ENCODE results near the gene GDI2. TPM values are rescaled to one million over a fixed set of nuclear protein-coding genes. Genes with fewer than 3 reads are reported as not detected.

The GDI2 gene
- total and polyA plus RNA-seq, 4 donors: 186 to 339 (median 221) TPM

DNA sequence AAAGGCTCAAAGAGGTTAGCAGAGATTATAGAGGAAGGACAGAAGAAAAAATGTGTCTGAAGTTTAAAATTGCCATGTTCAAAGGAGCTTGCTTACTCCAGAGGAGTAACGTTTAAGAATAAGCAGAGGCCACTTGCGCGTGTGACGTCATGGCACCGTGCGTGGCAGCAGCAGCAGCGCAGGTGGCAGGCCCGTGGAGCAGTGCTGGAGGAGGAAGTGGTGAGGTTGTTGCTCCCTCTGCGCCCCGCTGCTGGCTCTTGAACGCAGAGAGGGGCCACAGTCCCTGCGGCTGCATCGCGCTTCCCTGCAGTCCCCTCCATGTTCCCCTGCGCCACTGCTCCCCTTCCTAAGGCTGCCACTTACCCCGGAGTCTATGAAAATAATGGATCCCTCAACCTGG, 37.5 kb downstream of the GDI2 start:
- 78% methylated on average over 14 of the region's 16 CpGs for WGBS (ENCODE audit: insufficient coverage)
- DNase-seq (ENCODE audit: low read depth in 4 of 6, low spot score in 6 of 6): no peak
- no peak overlapping the region for H3K4me3 ChIP-seq (ENCODE audit: low read depth, low read length)

GRCh38 chr10:5774987-5775620, 38.1 kb downstream of the GDI2 start:
- Histone ChIP-seq H3K4me1 (ENCODE audit: control insufficient read depth, insufficient read depth, low read length) (peaks cover 12% of the 10 kb centered on the region), H3K4me3 (ENCODE audit: low read depth, low read length) (no peak overlapping the region), H3K9me3 (ENCODE audit: control insufficient read depth, insufficient read depth, low read length) (no peaks in the 10 kb centered on the region), H3K36me3 (ENCODE audit: control insufficient read depth, insufficient read depth, low read length) (peaks cover 17% of the 10 kb centered on the region), H3K27me3 (ENCODE audit: control insufficient read depth, insufficient read depth, low read length) (no peaks in the 10 kb centered on the region), H3K27ac (ENCODE audit: low read depth, low read length) (no peak overlapping the region)
- WGBS (ENCODE audit: insufficient coverage): 93% methylated on average over 4 of the region's 8 CpGs
- no peak for DNase-seq (ENCODE audit: low read depth in 4 of 6, low spot score in 6 of 6)

More for the DNA sequence above, 37.5 kb downstream of the GDI2 start:
- no peaks in the 10 kb centered on the region for H3K9me3 ChIP-seq (ENCODE audit: control insufficient read depth, insufficient read depth, low read length)
- H3K27ac ChIP-seq (ENCODE audit: low read depth, low read length): no peak overlapping the region
- peaks cover 12% of the 10 kb centered on the region for H3K4me1 ChIP-seq (ENCODE audit: control insufficient read depth, insufficient read depth, low read length)
- no peaks in the 10 kb centered on the region for H3K27me3 ChIP-seq (ENCODE audit: control insufficient read depth, insufficient read depth, low read length)
- peaks cover 13% of the 10 kb centered on the region for H3K36me3 ChIP-seq (ENCODE audit: control insufficient read depth, insufficient read depth, low read length)

DNA sequence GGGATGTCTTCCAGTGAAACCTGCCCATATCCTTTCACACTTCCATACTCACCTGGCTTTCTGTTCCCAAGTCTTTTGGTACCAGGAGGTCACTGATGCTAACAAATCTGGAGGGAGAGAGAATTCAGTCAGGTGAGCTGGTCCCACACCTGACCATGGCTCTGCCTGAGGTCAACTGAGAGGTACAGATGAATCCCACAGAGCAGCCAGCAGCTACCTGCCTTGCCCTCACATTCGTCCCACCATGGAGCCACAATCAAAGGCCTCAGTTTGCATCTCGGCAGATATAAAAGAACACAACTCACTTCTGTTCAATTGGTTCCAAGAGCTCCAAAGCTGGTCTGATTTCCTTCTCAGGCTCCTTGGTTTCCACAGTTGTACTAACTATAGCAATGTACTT, 47.0 kb downstream of the GDI2 start:
- no peak for DNase-seq (ENCODE audit: low read depth in 4 of 6, low spot score in 6 of 6)
- H3K9me3 ChIP-seq (ENCODE audit: control insufficient read depth, insufficient read depth, low read length): no peaks in the 10 kb centered on the region
- H3K4me3 ChIP-seq (ENCODE audit: low read depth, low read length): no peak overlapping the region
- H3K4me1 ChIP-seq (ENCODE audit: control insufficient read depth, insufficient read depth, low read length): no peaks in the 10 kb centered on the region
- 89% methylated on average over 2 of the region's 2 CpGs for WGBS (ENCODE audit: insufficient coverage)
- H3K36me3 ChIP-seq (ENCODE audit: control insufficient read depth, insufficient read depth, low read length): peaks cover 30% of the 10 kb centered on the region
- no peak overlapping the region for H3K27ac ChIP-seq (ENCODE audit: low read depth, low read length)
- H3K27me3 ChIP-seq (ENCODE audit: control insufficient read depth, insufficient read depth, low read length): no peaks in the 10 kb centered on the region

GRCh38 chr10:5765617-5766016, 47.6 kb downstream of the GDI2 start:
- Histone ChIP-seq H3K4me1 (ENCODE audit: control insufficient read depth, insufficient read depth, low read length) (no peaks in the 10 kb centered on the region), H3K9me3 (ENCODE audit: control insufficient read depth, insufficient read depth, low read length) (no peaks in the 10 kb centered on the region), H3K4me3 (ENCODE audit: low read depth, low read length) (no peak overlapping the region), H3K27me3 (ENCODE audit: control insufficient read depth, insufficient read depth, low read length) (no peaks in the 10 kb centered on the region), H3K36me3 (ENCODE audit: control insufficient read depth, insufficient read depth, low read length) (peaks cover 30% of the 10 kb centered on the region), H3K27ac (ENCODE audit: low read depth, low read length) (no peak overlapping the region)
- DNase-seq (ENCODE audit: low read depth in 4 of 6, low spot score in 6 of 6): no peak
- no CpG with 5 or more reads among the region's 2 CpGs for WGBS (ENCODE audit: insufficient coverage)

GRCh38 chr10:5764422-5765297, 48.6 kb downstream of the GDI2 start:
- Histone ChIP-seq H3K27ac (ENCODE audit: low read depth, low read length) (no peak overlapping the region), H3K4me1 (ENCODE audit: control insufficient read depth, insufficient read depth, low read length) (no peaks in the 10 kb centered on the region), H3K36me3 (ENCODE audit: control insufficient read depth, insufficient read depth, low read length) (peaks cover 26% of the 10 kb centered on the region)

DNA sequence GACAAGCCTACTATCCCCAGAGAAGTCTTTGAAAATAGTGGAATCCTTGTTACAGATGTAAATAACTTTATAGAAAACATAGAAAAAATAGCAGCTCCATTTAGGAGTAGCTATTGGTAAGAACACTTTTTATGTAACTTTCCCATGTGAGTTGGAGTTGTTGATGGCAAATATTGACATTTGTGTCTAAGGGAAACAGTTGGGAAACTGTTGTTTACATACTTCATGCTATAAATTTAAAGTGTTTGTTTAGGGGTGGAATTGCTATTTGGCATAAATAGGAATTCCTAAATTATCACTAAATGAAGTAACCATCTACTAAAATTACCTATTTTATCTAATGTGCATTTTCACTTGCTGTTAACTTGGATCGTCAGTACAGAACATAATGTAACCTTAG, 50.7 kb downstream of the GDI2 start:
- H3K27me3 ChIP-seq (ENCODE audit: control insufficient read depth, insufficient read depth, low read length): no peaks in the 10 kb centered on the region
- H3K27ac ChIP-seq (ENCODE audit: low read depth, low read length): no peak overlapping the region
- no peaks in the 10 kb centered on the region for H3K4me1 ChIP-seq (ENCODE audit: control insufficient read depth, insufficient read depth, low read length)
- WGBS (ENCODE audit: insufficient coverage): no CpG with 5 or more reads among the region's 1 CpG
- H3K36me3 ChIP-seq (ENCODE audit: control insufficient read depth, insufficient read depth, low read length): peaks cover 37% of the 10 kb centered on the region
- DNase-seq (ENCODE audit: low read depth in 4 of 6, low spot score in 6 of 6): no peak
- no peak overlapping the region for H3K4me3 ChIP-seq (ENCODE audit: low read depth, low read length)
- no peaks in the 10 kb centered on the region for H3K9me3 ChIP-seq (ENCODE audit: control insufficient read depth, insufficient read depth, low read length)

More at GRCh38 chr10:5764422-5765297, 48.6 kb downstream of the GDI2 start:
- 88% methylated on average over 6 of the region's 10 CpGs for WGBS (ENCODE audit: insufficient coverage)
- no peak overlapping the region for H3K4me3 ChIP-seq (ENCODE audit: low read depth, low read length)
- no peaks in the 10 kb centered on the region for H3K27me3 ChIP-seq (ENCODE audit: control insufficient read depth, insufficient read depth, low read length)
- DNase-seq (ENCODE audit: low read depth in 4 of 6, low spot score in 6 of 6): no peak
- no peaks in the 10 kb centered on the region for H3K9me3 ChIP-seq (ENCODE audit: control insufficient read depth, insufficient read depth, low read length)

- WGBS (ENCODE audit: insufficient coverage): 100% methylated on average over 2 of the region's 2 CpGs
- no peaks in the 10 kb centered on the region for H3K9me3 ChIP-seq (ENCODE audit: control insufficient read depth, insufficient read depth, low read length)
- no peak overlapping the region for H3K4me3 ChIP-seq (ENCODE audit: low read depth, low read length)
- DNase-seq (ENCODE audit: low read depth in 4 of 6, low spot score in 6 of 6): no peak
- H3K36me3 ChIP-seq (ENCODE audit: control insufficient read depth, insufficient read depth, low read length): peaks cover 35% of the 10 kb centered on the region
- no peaks in the 10 kb centered on the region for H3K27me3 ChIP-seq (ENCODE audit: control insufficient read depth, insufficient read depth, low read length)
- H3K27ac ChIP-seq (ENCODE audit: low read depth, low read length): no peak overlapping the region
- H3K4me1 ChIP-seq (ENCODE audit: control insufficient read depth, insufficient read depth, low read length): no peaks in the 10 kb centered on the region
Measured at GRCh38 chr10:5761220-5761619, 52.0 kb downstream of the GDI2 start.

DNA sequence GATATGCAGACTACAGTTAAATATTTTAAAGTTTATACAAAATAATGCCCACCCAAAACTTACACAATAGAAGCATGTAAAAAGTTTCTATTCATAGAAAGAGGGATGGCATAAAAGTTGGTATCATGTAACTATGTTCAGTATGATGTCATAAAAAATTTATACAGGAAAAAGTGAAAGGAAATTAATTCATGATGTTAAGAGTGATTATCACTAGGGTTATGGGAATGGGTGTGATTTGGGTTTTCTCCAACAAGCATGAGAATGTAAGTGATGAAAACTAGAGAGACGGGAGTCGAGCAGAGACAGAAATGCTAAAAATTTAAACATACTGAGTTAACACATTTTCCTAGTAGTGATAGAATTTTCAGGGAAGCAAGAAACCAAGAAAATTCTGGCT, 52.7 kb downstream of the GDI2 start:
- Histone ChIP-seq H3K9me3 (ENCODE audit: control insufficient read depth, insufficient read depth, low read length) (no peaks in the 10 kb centered on the region), H3K4me3 (ENCODE audit: low read depth, low read length) (no peak overlapping the region), H3K27ac (ENCODE audit: low read depth, low read length) (no peak overlapping the region), H3K4me1 (ENCODE audit: control insufficient read depth, insufficient read depth, low read length) (no peaks in the 10 kb centered on the region), H3K36me3 (ENCODE audit: control insufficient read depth, insufficient read depth, low read length) (peaks cover 33% of the 10 kb centered on the region), H3K27me3 (ENCODE audit: control insufficient read depth, insufficient read depth, low read length) (no peaks in the 10 kb centered on the region)
- no peak for DNase-seq (ENCODE audit: low read depth in 4 of 6, low spot score in 6 of 6)
- WGBS (ENCODE audit: insufficient coverage): no CpG with 5 or more reads among the region's 2 CpGs

GRCh38 chr10:5758927-5759326, 54.3 kb downstream of the GDI2 start:
- H3K36me3 ChIP-seq (ENCODE audit: control insufficient read depth, insufficient read depth, low read length): peaks cover 26% of the 10 kb centered on the region
- H3K27ac ChIP-seq (ENCODE audit: low read depth, low read length): no peak overlapping the region
- DNase-seq (ENCODE audit: low read depth in 4 of 6, low spot score in 6 of 6): no peak
- no peaks in the 10 kb centered on the region for H3K27me3 ChIP-seq (ENCODE audit: control insufficient read depth, insufficient read depth, low read length)
- no peaks in the 10 kb centered on the region for H3K9me3 ChIP-seq (ENCODE audit: control insufficient read depth, insufficient read depth, low read length)
- 86% methylated on average over 1 of the region's 2 CpGs for WGBS (ENCODE audit: insufficient coverage)
- no peaks in the 10 kb centered on the region for H3K4me1 ChIP-seq (ENCODE audit: control insufficient read depth, insufficient read depth, low read length)
- no peak overlapping the region for H3K4me3 ChIP-seq (ENCODE audit: low read depth, low read length)
